Fibroblast of peridontal ligament (primary cell): ENCODE data around the gene TREM1.
"Not testable (repeated sequence)": the region's sequence is repeated elsewhere in the genome, so short reads cannot be mapped to it uniquely, and the experiment has no call there.

Source experiments
- DNase-seq: peaks from one replicate; pipeline ENCODE4 v3.0.0-alpha.2; 2010; ENCODE audit errors: extremely low read depth

Gene TREM1

GRCh38 chr6:41297248-41297647, 10.8 kb upstream of the TREM1 start:
- DNase-seq = not testable (repeated sequence)

GRCh38 chr6:41294214-41294872, 7.9 kb upstream of the TREM1 start:
- no peak for DNase-seq

GRCh38 chr6:41291717-41292116, 5.2 kb upstream of the TREM1 start:
- DNase-seq = no peak

- DNase-seq = no peak
Observed at GRCh38 chr6:41289815-41290214, 3.3 kb upstream of the TREM1 start.

DNA sequence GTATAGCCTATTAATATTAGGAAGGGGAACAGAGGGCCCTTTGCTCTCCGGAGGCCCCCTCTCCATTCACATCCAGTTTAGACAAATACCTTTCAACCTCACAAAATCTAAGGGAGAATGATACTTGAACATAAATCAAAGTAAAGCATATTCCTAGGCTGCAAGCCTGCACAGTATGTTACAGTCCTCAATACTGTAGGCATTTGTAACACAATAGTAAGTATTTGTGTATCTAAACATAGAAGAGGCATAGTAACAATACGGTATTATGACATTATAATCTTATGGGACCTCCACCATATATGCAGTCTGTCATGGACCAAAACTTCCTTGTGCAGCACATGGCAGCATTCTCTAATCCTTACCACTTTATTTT, 2.3 kb upstream of the TREM1 start:
- DNase-seq = no peak

DNA sequence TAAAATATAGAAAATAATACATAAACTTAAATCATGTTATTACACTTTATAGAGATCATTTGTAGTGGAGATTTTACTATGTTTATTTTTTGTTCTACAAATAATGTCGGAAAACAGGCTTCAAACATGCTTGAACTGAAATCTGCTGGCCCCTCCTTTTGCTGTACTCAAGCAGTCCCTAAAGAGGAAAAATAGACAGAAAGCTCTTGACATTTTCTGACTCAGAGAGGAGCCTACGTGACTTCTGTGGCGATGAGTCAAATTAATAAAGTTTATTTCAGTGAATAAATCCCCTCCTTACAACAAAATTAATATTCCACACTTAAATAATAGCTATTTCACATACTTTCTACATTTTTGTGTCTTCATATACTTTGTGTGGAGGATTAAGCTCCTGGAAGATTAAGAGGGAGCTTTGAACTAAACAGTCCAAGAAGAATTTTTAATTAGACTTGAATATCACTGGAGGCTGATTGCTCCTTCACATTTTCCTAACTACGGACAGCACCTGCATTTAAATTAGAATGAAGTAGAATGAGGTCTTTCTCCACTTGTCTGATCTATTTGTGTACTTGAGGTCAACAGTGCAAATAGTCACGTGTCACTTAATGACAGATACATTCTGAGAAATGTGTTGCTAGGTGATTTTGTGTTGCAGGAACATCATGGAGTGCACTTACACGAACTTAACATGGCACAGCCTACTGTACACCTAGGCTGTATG, 1.7 kb upstream of the TREM1 start:
- no peak for DNase-seq

DNA sequence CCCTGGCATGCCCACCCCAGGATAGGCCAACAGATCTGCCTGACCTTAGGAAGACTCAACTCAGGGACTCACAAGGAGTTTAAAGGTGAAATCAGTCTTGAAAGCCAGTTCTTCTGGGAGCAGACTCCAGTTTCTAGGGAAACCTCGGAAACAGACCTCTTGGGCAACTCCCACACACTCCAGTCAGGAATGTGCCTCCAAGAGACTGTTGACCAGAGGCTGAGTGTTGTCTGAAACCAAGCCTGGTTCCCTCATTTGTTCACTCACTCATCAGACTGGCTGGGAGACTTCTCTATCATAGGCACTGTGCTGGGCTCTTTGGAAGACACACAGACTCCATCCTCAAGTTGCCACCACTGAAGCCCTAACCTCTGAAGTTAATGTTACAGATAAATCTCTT, 1.8 kb downstream of the TREM1 start:
- no peak for DNase-seq

DNA sequence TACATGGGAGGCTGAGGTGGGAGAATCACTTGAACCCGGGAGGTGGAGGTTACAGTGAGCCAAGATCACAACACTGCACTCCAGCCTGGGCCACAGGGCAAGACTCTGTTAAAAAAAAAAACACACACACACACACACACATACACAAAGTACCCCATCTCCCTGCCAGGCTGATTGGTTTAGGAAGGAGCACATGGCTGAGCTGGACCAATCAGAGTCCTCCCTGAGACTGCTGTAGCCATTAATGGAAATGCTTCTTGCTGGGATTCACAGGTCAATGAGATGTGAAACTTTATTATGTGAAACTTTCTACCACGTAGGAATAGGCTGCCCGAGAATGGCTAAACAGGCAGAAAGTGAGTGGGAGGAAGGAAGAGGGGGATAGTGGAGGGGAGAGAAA, 2.9 kb downstream of the TREM1 start:
- no peak for DNase-seq

GRCh38 chr6:41280381-41281057, 6.0 kb downstream of the TREM1 start:
- no peak for DNase-seq

- DNase-seq = peak; percentile 12
Observed at GRCh38 chr6:41278699-41279405, 7.6 kb downstream of the TREM1 start.

GRCh38 chr6:41277605-41278004, 8.9 kb downstream of the TREM1 start:
- no peak for DNase-seq

DNA sequence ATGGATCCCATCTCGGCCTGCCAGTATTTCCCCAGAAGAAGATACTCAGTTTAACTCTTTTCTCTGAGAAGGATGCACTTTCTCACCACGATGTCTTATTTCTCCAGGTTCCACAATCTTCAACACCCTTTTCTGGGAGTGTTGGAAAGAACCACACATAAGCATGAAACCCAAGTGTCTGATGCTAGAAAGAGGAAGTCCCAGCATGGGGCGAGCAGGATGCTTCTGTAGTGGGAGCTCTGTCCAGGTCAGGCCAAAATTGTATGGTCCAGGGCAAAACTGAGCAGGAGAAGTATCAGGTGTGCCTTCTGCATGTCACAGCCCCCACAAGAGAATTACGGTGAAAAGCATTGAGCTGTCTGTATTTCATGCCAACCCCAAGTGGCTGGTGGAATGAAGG, 11.0 kb downstream of the TREM1 start:
- DNase-seq = no peak

GRCh38 chr6:41274256-41274655, 12.2 kb downstream of the TREM1 start:
- no peak for DNase-seq

GRCh38 chr6:41273714-41274113, 12.8 kb downstream of the TREM1 start:
- DNase-seq = no peak

DNA sequence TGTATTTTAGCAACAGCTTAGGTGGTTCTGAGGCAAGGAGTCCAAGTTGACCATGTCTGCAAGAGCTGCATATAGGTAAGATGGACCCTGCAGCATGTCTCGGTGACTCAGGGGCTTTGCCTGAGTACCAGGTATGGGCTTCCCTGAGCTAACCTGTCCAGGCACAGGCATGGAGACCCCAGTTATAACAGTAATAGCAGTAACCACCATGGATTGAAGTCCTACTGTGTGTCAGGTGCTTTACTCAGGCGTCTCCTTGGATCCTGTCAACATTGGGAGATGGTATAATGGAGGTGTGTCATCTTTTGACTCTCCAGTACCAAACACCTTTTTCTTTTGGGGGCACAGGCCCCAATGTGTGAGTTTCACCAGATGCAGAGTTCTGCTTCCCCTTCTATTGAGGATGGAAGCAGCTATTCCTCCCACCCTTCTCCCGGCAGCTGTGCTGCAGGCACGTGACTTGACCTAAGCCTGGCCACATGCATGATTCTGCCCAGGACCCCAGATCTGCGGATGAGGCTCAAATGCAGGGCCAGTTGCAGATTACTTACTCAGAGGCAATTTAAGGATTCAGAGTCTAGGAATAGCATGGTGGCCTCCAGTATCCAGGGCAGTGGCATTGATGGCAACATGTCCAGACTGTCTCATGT, 13.8 kb downstream of the TREM1 start:
- no peak for DNase-seq

- DNase-seq = no peak
Observed at GRCh38 chr6:41271901-41272395, 14.5 kb downstream of the TREM1 start.

DNA sequence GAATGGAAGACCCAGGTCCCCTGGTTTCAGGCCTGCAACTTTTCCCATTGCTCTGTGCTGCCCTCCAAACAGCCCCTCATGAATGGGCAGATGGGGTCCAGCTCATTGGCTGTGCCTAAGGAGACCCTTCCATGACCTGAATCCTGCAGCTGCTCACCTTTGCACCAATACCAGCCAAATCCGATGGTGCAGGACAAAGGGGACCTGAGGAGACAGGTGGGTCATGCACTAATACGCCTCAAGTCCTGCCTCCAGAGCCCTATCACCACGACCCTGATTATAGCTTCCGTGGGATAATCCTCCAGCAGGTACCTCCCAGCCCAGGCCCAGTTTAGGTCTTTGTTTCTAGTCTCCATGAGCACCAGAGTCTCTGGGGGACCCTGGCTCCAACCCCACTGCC, 16.8 kb downstream of the TREM1 start:
- DNase-seq = no peak

- DNase-seq = no peak
Observed at GRCh38 chr6:41269166-41269565, 17.3 kb downstream of the TREM1 start.

GRCh38 chr6:41268478-41268877, 18.0 kb downstream of the TREM1 start:
- DNase-seq = no peak

- DNase-seq = no peak
Observed at GRCh38 chr6:41266541-41266940, 19.9 kb downstream of the TREM1 start.

- DNase-seq = no peak
Observed at GRCh38 chr6:41263267-41263666, 23.2 kb downstream of the TREM1 start.

- no peak for DNase-seq
Observed at GRCh38 chr6:41262401-41262800, 24.1 kb downstream of the TREM1 start.
